H1 (cell line): Measurements from ENCODE around the gene ARCN1. TPM values are rescaled to one million over a fixed set of nuclear protein-coding genes. Genes with fewer than 3 reads are reported as not detected.

ENCODE experiments used
- CTCF ChIA-PET: fragments of 300-600 bp; sonication (Branson Sonifier 250); formaldehyde crosslinking; loops from one replicate; lab custom pipeline; 2021; ENCODE audit not compliant: partially characterized antibody; lab: Charles Lee
- POLR2A ChIA-PET: fragments of 300-600 bp; sonication (Branson Sonifier 250); formaldehyde crosslinking; loops from one replicate; lab custom pipeline; 2021; ENCODE audit warnings: inconsistent platforms; ENCODE audit not compliant: partially characterized antibody; lab: Charles Lee
- DNase-seq, 2 experiments: peaks; one replicate each; pipeline versions ENCODE4 v3.0.0 to v3.0.0-alpha.2; 2010 to 2022; ENCODE audit warnings: low spot score in 2 of 2, low read depth in 1 of 2, mixed read lengths in 1 of 2
- FAIRE-seq: peaks from 2 replicates; lab custom pipeline; 2011; peaks lifted over from hg19 to GRCh38; lab: Jason Lieb, UNC
- H2AFZ ChIP-seq: 2 replicates; pipeline ENCODE4 v1.8.1; 2012; ENCODE audit warnings: low read length, inconsistent platforms
- H2AK5ac ChIP-seq: 2 replicates; pipeline ENCODE4 v1.6.1; 2013; ENCODE audit warnings: low read depth, low read length
- H2BK120ac ChIP-seq: replicated peaks from 2 replicates; pipeline ENCODE3; 2013; ENCODE audit warnings: low read depth, low read length, inconsistent platforms
- H2BK12ac ChIP-seq: 2 replicates; pipeline ENCODE4 v1.6.1; 2013; ENCODE audit warnings: low read depth, low read length
- H2BK15ac ChIP-seq: 2 replicates; pipeline ENCODE4 v1.6.1; 2013; ENCODE audit warnings: low read length
- H2BK20ac ChIP-seq: 2 replicates; pipeline ENCODE4 v1.6.1; 2013; ENCODE audit warnings: low read length
- H2BK5ac ChIP-seq: 2 replicates; pipeline ENCODE4 v1.6.1; 2013; ENCODE audit warnings: low read depth, low read length
- H3K14ac ChIP-seq: 2 replicates; pipeline ENCODE4 v1.6.1; 2013; ENCODE audit warnings: inconsistent platforms; ENCODE audit not compliant: insufficient read length
- H3K18ac ChIP-seq: 2 replicates; pipeline ENCODE4 v1.6.1; 2013; ENCODE audit warnings: low read length; ENCODE audit errors: extremely low read depth
- H3K23ac ChIP-seq: 2 replicates; pipeline ENCODE4 v1.6.1; 2013; ENCODE audit warnings: inconsistent platforms; ENCODE audit not compliant: insufficient read length
- H3K23me2 ChIP-seq: 2 replicates; pipeline ENCODE4 v1.6.1; 2013; ENCODE audit warnings: low read depth, low read length
- H3K27ac ChIP-seq: 2 replicates; pipeline ENCODE4 v1.6.1; 2011; ENCODE audit warnings: low read depth, low read length, inconsistent platforms
- H3K27me3 ChIP-seq, 4 experiments: replicated peaks in 1 of 4; 1 replicate in 1 of 4; 2 replicates in 3 of 4; pipeline versions ENCODE4 v1.6.1 to v1.8.1; 2011 to 2013; ENCODE audit warnings: low read length in 3 of 4, mild to moderate bottlenecking in 3 of 4, inconsistent platforms in 2 of 4, mixed read lengths in 2 of 4, moderate library complexity in 1 of 4; ENCODE audit not compliant: control insufficient read depth in 3 of 4, insufficient read depth in 3 of 4; ENCODE audit errors: extremely low read depth in 1 of 4
- H3K36me3 ChIP-seq, 4 experiments: 2 replicates each; pipeline versions ENCODE4 v1.6.1 to v1.8.1; 2011 to 2013; ENCODE audit warnings: mild to moderate bottlenecking in 4 of 4, low read length in 3 of 4, moderate library complexity in 2 of 4, control low read depth in 1 of 4, inconsistent platforms in 1 of 4; ENCODE audit not compliant: insufficient read depth in 4 of 4, control insufficient read depth in 2 of 4
- H3K4ac ChIP-seq: replicated peaks from 2 replicates; pipeline ENCODE3; 2013; ENCODE audit warnings: low read length, low read depth, mixed read lengths, inconsistent platforms; ENCODE audit not compliant: insufficient read length
- H3K4me1 ChIP-seq, 4 experiments: replicated peaks in 1 of 4; 1 replicate in 1 of 4; 2 replicates in 3 of 4; pipeline versions ENCODE4 v1.6.1 to v1.8.1; 2011 to 2013; ENCODE audit warnings: low read length in 3 of 4, inconsistent platforms in 2 of 4, mixed read lengths in 1 of 4; ENCODE audit not compliant: insufficient read depth in 4 of 4, control insufficient read depth in 3 of 4
- H3K4me2 ChIP-seq, 2 experiments: 2 replicates each; pipeline versions ENCODE4 v1.6.1 to v1.8.1; 2011 to 2013; ENCODE audit warnings: low read depth in 2 of 2, low read length in 2 of 2, control low read depth in 1 of 2, inconsistent platforms in 1 of 2, mild to moderate bottlenecking in 1 of 2; ENCODE audit not compliant: insufficient read depth in 1 of 2
- H3K4me3 ChIP-seq, 4 experiments: fragments of 200-600, 300-600 bp in 1 of 4; sonication (generic), shearing (Covaris generic), sonication (Bioruptor Twin) in 1 of 4; 2 replicates each; pipeline versions ENCODE4 v1.5.1 to v1.8.1; 2011 to 2016; ENCODE audit warnings: low read length in 4 of 4, low read depth in 3 of 4, control low read depth in 2 of 4, inconsistent platforms in 2 of 4, mild to moderate bottlenecking in 2 of 4, mixed read lengths in 1 of 4, moderate library complexity in 1 of 4; ENCODE audit not compliant: insufficient read depth in 2 of 4; ENCODE audit errors: extremely low read depth in 1 of 4
- H3K56ac ChIP-seq: replicated peaks from 2 replicates; pipeline ENCODE3; 2013; ENCODE audit warnings: low read depth, mild to moderate bottlenecking, mixed read lengths, low read length, inconsistent platforms; ENCODE audit not compliant: insufficient read length
- H3K79me1 ChIP-seq: 2 replicates; pipeline ENCODE4 v1.6.1; 2013; ENCODE audit warnings: low read depth, low read length, control low read depth
- H3K79me2 ChIP-seq, 2 experiments: 2 replicates each; pipeline versions ENCODE4 v1.6.1 to v1.8.1; 2012 to 2013; ENCODE audit warnings: low read length in 2 of 2, mild to moderate bottlenecking in 2 of 2, inconsistent platforms in 1 of 2; ENCODE audit not compliant: insufficient read depth in 2 of 2, control insufficient read depth in 1 of 2
- H3K9ac ChIP-seq, 4 experiments: replicated peaks in 1 of 4; 1 replicate in 1 of 4; 2 replicates in 3 of 4; pipeline versions ENCODE4 v1.6.1 to v1.8.1; 2011 to 2013; ENCODE audit warnings: low read depth in 3 of 4, low read length in 3 of 4, control low read depth in 2 of 4, mild to moderate bottlenecking in 2 of 4, moderate library complexity in 2 of 4, inconsistent platforms in 1 of 4; ENCODE audit errors: extremely low read depth in 1 of 4
- H3K9me3 ChIP-seq, 2 experiments: 2 replicates each; pipeline versions ENCODE4 v1.6.1 to v1.8.1; 2012 to 2013; ENCODE audit warnings: mild to moderate bottlenecking in 2 of 2, moderate library complexity in 2 of 2, control low read depth in 1 of 2, inconsistent platforms in 1 of 2, low read depth in 1 of 2, low read length in 1 of 2, mixed read lengths in 1 of 2; ENCODE audit not compliant: insufficient read depth in 2 of 2
- H4K20me1 ChIP-seq, 2 experiments: replicated peaks in 1 of 2; 2 replicates each; pipeline versions ENCODE3 to v1.8.1; 2011 to 2013; ENCODE audit warnings: inconsistent platforms in 2 of 2, low read length in 2 of 2, mild to moderate bottlenecking in 1 of 2; ENCODE audit not compliant: insufficient read depth in 2 of 2, control insufficient read depth in 1 of 2
- H4K5ac ChIP-seq: 2 replicates; pipeline ENCODE4 v1.6.1; 2013; ENCODE audit warnings: low read length, low read depth, mixed read lengths, inconsistent platforms; ENCODE audit not compliant: insufficient read length
- H4K8ac ChIP-seq: 2 replicates; pipeline ENCODE4 v1.8.0; 2013; ENCODE audit warnings: mild to moderate bottlenecking, moderate library complexity, low read length, inconsistent platforms; ENCODE audit not compliant: insufficient read depth; ENCODE audit errors: extremely low read depth
- H4K91ac ChIP-seq: replicated peaks from 2 replicates; pipeline ENCODE3; 2013; ENCODE audit warnings: low read length, mixed read lengths, inconsistent platforms; ENCODE audit not compliant: insufficient read length
- CEBPB ChIP-seq: IDR thresholded peaks from 2 replicates; pipeline ENCODE4 v1.6.1; 2012; ENCODE audit warnings: low read depth, low read length
- CTCF ChIP-seq, 3 experiments: IDR thresholded peaks; 1 replicate in 2 of 3; 2 replicates in 1 of 3; pipeline versions ENCODE4 v1.5.1 to v1.6.1; 2011; ENCODE audit warnings: low read length in 3 of 3, mild to moderate bottlenecking in 3 of 3, inconsistent platforms in 2 of 3, low read depth in 1 of 3, moderate library complexity in 1 of 3; ENCODE audit not compliant: insufficient read depth in 1 of 3; ENCODE audit errors: control extremely low read depth in 1 of 3
- FOSL1 ChIP-seq: IDR thresholded peaks from 2 replicates; pipeline ENCODE4 v1.6.1; 2011; ENCODE audit warnings: mild to moderate bottlenecking, low read depth, low read length, moderate library complexity; ENCODE audit not compliant: insufficient read depth
- KDM1A ChIP-seq: fragments of 200-600, 300-600 bp; sonication (generic); IDR thresholded peaks from 2 replicates; pipeline ENCODE4 v1.7.1; 2016; ENCODE audit warnings: mild to moderate bottlenecking, low read length, borderline replicate concordance
- KDM5A ChIP-seq: fragments of 200-600 bp; IDR thresholded peaks from 2 replicates; pipeline ENCODE4 v1.7.1; 2012; ENCODE audit warnings: mild to moderate bottlenecking, low read length, inconsistent platforms, mixed read lengths
- POLR2AphosphoS5 ChIP-seq: IDR thresholded peaks from 2 replicates; pipeline ENCODE4 v1.6.1; 2011; ENCODE audit warnings: low read depth, low read length
- SIRT6 ChIP-seq: IDR thresholded peaks from one replicate; pipeline ENCODE4 v1.7.1; 2012; ENCODE audit warnings: low read length, inconsistent platforms
- SRF ChIP-seq: IDR thresholded peaks from 2 replicates; pipeline ENCODE4 v1.6.1; 2011; ENCODE audit warnings: mild to moderate bottlenecking, low read depth, low read length, moderate library complexity
- TCF12 ChIP-seq: IDR thresholded peaks from 2 replicates; pipeline ENCODE4 v1.6.1; 2011; ENCODE audit warnings: low read depth, mild to moderate bottlenecking, low read length
- WGBS, 2 experiments: shearing (Covaris generic) in 1 of 2; methylation state at CpG; one replicate each; pipeline versions ENCODE4 v1.1.6 to v1.1.7; 2013 to 2015; ENCODE audit warnings: low lambda C conversion rate in 2 of 2, mixed read lengths in 2 of 2, inconsistent platforms in 1 of 2, low coverage in 1 of 2, missing lambda C conversion rate in 1 of 2; ENCODE audit not compliant: insufficient replicate concordance in 2 of 2, insufficient coverage in 1 of 2, insufficient read length in 1 of 2; ENCODE audit errors: extremely low coverage in 1 of 2, missing lambda C conversion rate in 1 of 2; 5-methylcytosine and 5-hydroxymethylcytosine counted together
- polyA plus RNA-seq, 7 experiments: library from polyadenylated mRNA; depleted of rRNA in 3 of 7; stranded (reverse) in 5 of 7; unstranded in 2 of 7; fragments of >200 nt in 5 of 7; fragments of 200-250 nt in 2 of 7; gene quantifications; 1 replicate in 5 of 7; 2 replicates in 1 of 7; 4 replicates in 1 of 7; pipeline versions ENCODE4 v1.2.1 to v1.2.3, GENCODE V29; 2011 to 2013; ENCODE audit warnings: missing spikeins in 2 of 7, mixed read lengths in 2 of 7
- total RNA-seq: library from RNA; stranded (reverse); fragmentation: NEBNext Ultra II Directional; extraction: Animal tissue kit (Norgen Biotek cat#: 25700); gene quantifications from 2 replicates; pipeline ENCODE4 v1.2.1, GENCODE V29; 2021

The ARCN1 gene
- total and polyA plus RNA-seq, 2 of the 8 experiments (the other 6 are each of a cell fraction or from before 2014, with no cell fraction given), result 132 to 146 TPM

- H3K23ac ChIP-seq, result no peak overlapping the region
- H3K4me2 ChIP-seq, result no peak overlapping the region
- CTCF ChIA-PET, result no interaction called here
- WGBS, 2 experiments, result 94% methylated on average over 19 of the region's 19 CpGs; no CpG with 5 or more reads in 1 of the 2 experiments
- FAIRE-seq, result no peak
- peaks cover 0 to 14% (median 8%) of the 10 kb centered on the region in 4 experiments; a peak in 5 of 7 replicates for H3K4me1 ChIP-seq
- H3K18ac ChIP-seq, result no peak overlapping the region
- H3K9ac ChIP-seq, result no peak overlapping the region
- no peak overlapping the region for H2AFZ ChIP-seq
- peaks cover 8% of the 10 kb centered on the region for H3K23me2 ChIP-seq
- no peak overlapping the region for H3K4me3 ChIP-seq
- no peak overlapping the region for H3K4ac ChIP-seq
- H2BK120ac ChIP-seq, result no peak overlapping the region
- no peak overlapping the region for H2BK12ac ChIP-seq
- no peaks in the 10 kb centered on the region; a peak in 1 of 8 replicates for H3K36me3 ChIP-seq
- DNase-seq, result no peak
- H4K5ac ChIP-seq, result no peak overlapping the region
- no peaks in the 10 kb centered on the region for H3K79me2 ChIP-seq
- H3K27ac ChIP-seq, result no peak overlapping the region
- peaks cover 0 to 1% of the 10 kb centered on the region in 2 experiments for H4K20me1 ChIP-seq
- no peaks in the 10 kb centered on the region; a peak in 2 of 7 replicates for H3K27me3 ChIP-seq
- no peak overlapping the region for H3K14ac ChIP-seq
- H3K79me1 ChIP-seq, result peaks cover 5% of the 10 kb centered on the region; the same call in 1 of the 2 replicates
- no peak overlapping the region; the same call in 1 of the 2 replicates for H2BK5ac ChIP-seq
- no peak overlapping the region for H4K8ac ChIP-seq
- POLR2A ChIA-PET, result interaction anchor here (1.0 kb wide), 1 partner anchor 8 kb away, joined by 3 read pairs; no protein-coding TSS in a partner anchor
- no peak overlapping the region for H4K91ac ChIP-seq
- no peak overlapping the region for H2BK15ac ChIP-seq
- H3K56ac ChIP-seq, result no peak overlapping the region
- H2BK20ac ChIP-seq, result no peak overlapping the region
- H2AK5ac ChIP-seq, result no peak overlapping the region
- no peaks in the 10 kb centered on the region for H3K9me3 ChIP-seq
- TF ChIP-seq SRF, result no peak
- TF ChIP-seq KDM1A, result no peak
- TF ChIP-seq TCF12, result no peak
- TF ChIP-seq FOSL1, result no peak
- TF ChIP-seq CEBPB, result no peak
- TF ChIP-seq CTCF (IDR thresholded peaks at IDR 0.05; ENCODE audit: control extremely low read depth in 1 of 3, insufficient read depth in 1 of 3, low read depth in 1 of 3, low read length in 3 of 3), result no peak
- TF ChIP-seq SIRT6, result no peak
- no peak for TF ChIP-seq KDM5A
- no peak for TF ChIP-seq POLR2AphosphoS5
Measured at GRCh38 chr11:118532852-118533768, 39.1 kb upstream of the ARCN1 start.
